ENCODE data around the gene SCAF8. TPM values are rescaled to one million over a fixed set of nuclear protein-coding genes. Genes with fewer than 3 reads are reported as not detected.

SCAF8 gene
- total and polyA plus RNA-seq, 2 of the 8 experiments (the other 6 are each of a cell fraction or from before 2014, with no cell fraction given): 20.3 to 46.3 TPM

- no peak overlapping the region for H3K4me2 ChIP-seq (ENCODE audit: insufficient read depth in 1 of 2, low read depth in 2 of 2, low read length in 2 of 2)
- no peak overlapping the region for H3K27ac ChIP-seq (ENCODE audit: low read depth, low read length)
- H3K4me3 ChIP-seq (ENCODE audit: extremely low read depth in 1 of 4, insufficient read depth in 2 of 4, low read depth in 3 of 4, low read length in 4 of 4): no peak overlapping the region
- 87% methylated on average over 4 of the region's 4 CpGs; no CpG with 5 or more reads in 1 of the 2 experiments for WGBS, 2 experiments (ENCODE audit: extremely low coverage in 1 of 2, insufficient coverage in 1 of 2, insufficient read length in 1 of 2, insufficient replicate concordance in 2 of 2, low coverage in 1 of 2, low lambda C conversion rate in 2 of 2, missing lambda C conversion rate in 1 of 2)
- H3K4ac ChIP-seq (replicated peaks; ENCODE audit: insufficient read length, low read depth, low read length): no peak overlapping the region
- H3K14ac ChIP-seq (ENCODE audit: insufficient read length): no peak overlapping the region
- H4K8ac ChIP-seq (ENCODE audit: extremely low read depth, insufficient read depth, low read length): no peak overlapping the region
- H3K18ac ChIP-seq (ENCODE audit: extremely low read depth, low read length): no peak overlapping the region
- no peak overlapping the region for H2BK15ac ChIP-seq (ENCODE audit: low read length)
- no peaks in the 10 kb centered on the region for H3K79me2 ChIP-seq (ENCODE audit: control insufficient read depth in 1 of 2, insufficient read depth in 2 of 2, low read length in 2 of 2)
- peaks cover 3 to 8% of the 10 kb centered on the region in 2 experiments; a peak in 2 of 4 replicates for H3K9me3 ChIP-seq (ENCODE audit: insufficient read depth in 2 of 2, low read depth in 1 of 2, low read length in 1 of 2)
- H2BK5ac ChIP-seq (ENCODE audit: low read depth, low read length): no peak overlapping the region
- H2BK120ac ChIP-seq (replicated peaks; ENCODE audit: low read depth, low read length): no peak overlapping the region
- ChIA-PET POLR2A (ENCODE audit: partially characterized antibody) (interaction anchor here (0.7 kb wide), 2 partner anchors 10 to 311 kb away, joined by 3 read pairs; no protein-coding TSS in a partner anchor), CTCF (ENCODE audit: partially characterized antibody) (interaction anchor here (0.6 to 1.0 kb wide), 3 partner anchors 12 to 273 kb away, joined by 3 to 4 read pairs (median 3); no protein-coding TSS in a partner anchor)
- H3K23me2 ChIP-seq (ENCODE audit: low read depth, low read length): no peaks in the 10 kb centered on the region
- no peak overlapping the region for H3K9ac ChIP-seq (replicated peaks in 1 of 4; ENCODE audit: extremely low read depth in 1 of 4, low read depth in 3 of 4, low read length in 3 of 4)
- H2BK20ac ChIP-seq (ENCODE audit: low read length): no peak overlapping the region
- H3K79me1 ChIP-seq (ENCODE audit: low read depth, low read length): no peaks in the 10 kb centered on the region
- no peak overlapping the region for H3K56ac ChIP-seq (replicated peaks; ENCODE audit: insufficient read length, low read depth, low read length)
- no peaks in the 10 kb centered on the region for H4K20me1 ChIP-seq (replicated peaks in 1 of 2; ENCODE audit: control insufficient read depth in 1 of 2, insufficient read depth in 2 of 2, low read length in 2 of 2)
- H4K5ac ChIP-seq (ENCODE audit: insufficient read length, low read depth, low read length): no peak overlapping the region
- FAIRE-seq: no peak
- TF ChIP-seq HDAC6 (IDR thresholded peaks at IDR 0.05; ENCODE audit: low read depth, low read length) (no peak), EGR1 (IDR thresholded peaks at IDR 0.05; ENCODE audit: borderline replicate concordance, low read depth, low read length) (no peak), MAX (IDR thresholded peaks at IDR 0.05) (no peak), GTF2F1 (IDR thresholded peaks at IDR 0.05; ENCODE audit: borderline replicate concordance, low read depth, low read length) (no peak), POLR2AphosphoS5 (IDR thresholded peaks at IDR 0.05; ENCODE audit: low read depth, low read length) (no peak), SIX5 (IDR thresholded peaks at IDR 0.05; ENCODE audit: low read depth, low read length) (no peak), ASH2L (IDR thresholded peaks at IDR 0.05; ENCODE audit: low read length) (no peak)
- no peaks in the 10 kb centered on the region for H3K27me3 ChIP-seq (replicated peaks in 1 of 4; ENCODE audit: control insufficient read depth in 3 of 4, extremely low read depth in 1 of 4, insufficient read depth in 3 of 4, low read length in 3 of 4)
- no peak overlapping the region for H2BK12ac ChIP-seq (ENCODE audit: low read depth, low read length)
- no peak overlapping the region for H2AFZ ChIP-seq (ENCODE audit: low read length)
- H3K36me3 ChIP-seq (ENCODE audit: control insufficient read depth in 2 of 4, insufficient read depth in 4 of 4, low read length in 3 of 4): no peaks in the 10 kb centered on the region
- H3K4me1 ChIP-seq (replicated peaks in 1 of 4; ENCODE audit: control insufficient read depth in 3 of 4, insufficient read depth in 4 of 4, low read length in 3 of 4): no peaks in the 10 kb centered on the region
- no peak overlapping the region for H3K23ac ChIP-seq (ENCODE audit: insufficient read length)
- no peak for DNase-seq (ENCODE audit: low read depth in 1 of 2, low spot score in 2 of 2)
- H2AK5ac ChIP-seq (ENCODE audit: low read depth, low read length): no peak overlapping the region
- no peak overlapping the region for H4K91ac ChIP-seq (replicated peaks; ENCODE audit: insufficient read length, low read length)
These were observed 49.3 kb upstream of the SCAF8 start for GRCh38 chr6:154683756-154684523.
